ENCODE results near the gene NEK6. TPM values are rescaled to one million over a fixed set of nuclear protein-coding genes. Genes with fewer than 3 reads are reported as not detected.
A peak's percentile ranks its signal among the peaks of the same experiment; 100 is the strongest.

The NEK6 gene
- total and polyA plus RNA-seq, 9 of the 15 experiments (the other 6 are each of a cell fraction or from before 2014, with no cell fraction given), result 3.1 to 19.0 (median 8.4) TPM

- no peaks in the 10 kb centered on the region for H3K36me3 ChIP-seq (ENCODE audit: control insufficient read depth, insufficient read depth, low read length)
- no peaks in the 10 kb centered on the region for H3K9me1 ChIP-seq (ENCODE audit: control insufficient read depth, insufficient read depth, low read length)
- ChIA-PET CTCF (ENCODE audit: low intra/inter-chr PET ratio) (no interaction called here), POLR2A (interaction anchor here (0.6 kb wide), 1 partner anchor 161 kb away, joined by 3 read pairs; no protein-coding TSS in a partner anchor)
- no peak overlapping the region for H3K4me2 ChIP-seq (ENCODE audit: insufficient read depth, low read length)
- peak; percentile 31; the same call in 2 of the 3 replicates for ATAC-seq
- no peak overlapping the region for H3K4me3 ChIP-seq
- 0 out of 3 replicates have a peak, but pooled peaks cover 3% of the 10 kb centered on the region for H3K79me2 ChIP-seq (ENCODE audit: control insufficient read depth, insufficient read depth, low read length)
- DNase-seq (ENCODE audit: extremely low read depth in 1 of 4, low spot score in 3 of 4), result peak; percentile 32 to 62 (median 37)
- 22% methylated on average over 8 of the region's 9 CpGs for WGBS (ENCODE audit: insufficient coverage, low coverage, missing lambda C conversion rate)
- peak; percentile 65 for FAIRE-seq
- in situ Hi-C loops (cut with MboI), result no loop called here
- peaks cover 26 to 47% of the 10 kb centered on the region in 2 experiments for H3K4me1 ChIP-seq (replicated peaks in 1 of 2; ENCODE audit: control insufficient read depth in 2 of 2, insufficient read depth in 2 of 2, low read length in 2 of 2)
- H4K20me1 ChIP-seq (replicated peaks; ENCODE audit: control insufficient read depth, insufficient read depth, low read length), result peaks cover 26% of the 10 kb centered on the region
- no peaks in the 10 kb centered on the region for H3K27me3 ChIP-seq (ENCODE audit: control insufficient read depth in 2 of 2, insufficient read depth in 2 of 2, low read length in 2 of 2)
- no peak overlapping the region for H3K9ac ChIP-seq (ENCODE audit: insufficient read depth in 1 of 2, low read depth in 2 of 2, low read length in 2 of 2)
- H3K27ac ChIP-seq (ENCODE audit: extremely low read depth, low read depth, low read length), result no peak overlapping the region
- BruUV-seq (replicated peaks), result no TSS peak
- H2AFZ ChIP-seq (ENCODE audit: low read depth, low read length), result no peak overlapping the region
- intact Hi-C loops (cut with micrococcal nuclease), result no loop called here
- H3K9me3 ChIP-seq (replicated peaks; ENCODE audit: control insufficient read depth, insufficient read depth, low read depth, low read length), result no peaks in the 10 kb centered on the region
- TF ChIP-seq ETV1 (tag; conservative IDR thresholded peaks at IDR 0.05; ENCODE audit: low read depth) (0 out of 2 replicates have a peak, but pooled peaks have one; percentile 11), SOX6 (IDR thresholded peaks at IDR 0.05) (no peak), ZNF146 (CRISPR knock-in tag; IDR thresholded peaks at IDR 0.05; ENCODE audit: unreplicated experiment) (no peak), BHLHE40 (IDR thresholded peaks at IDR 0.05; ENCODE audit: low read length) (peak; percentile 96), RBM39 (optimal IDR thresholded peaks at IDR 0.05; ENCODE audit: low read depth, low read length) (no peak), EP300 (IDR thresholded peaks at IDR 0.05; ENCODE audit: low read length) (peak; percentile 42; the same call in 1 of the 2 replicates), ASH1L (IDR thresholded peaks at IDR 0.05; ENCODE audit: borderline replicate concordance, low read depth, partially characterized antibody) (no peak), TAF15 (IDR thresholded peaks at IDR 0.05; ENCODE audit: low read depth, low read length) (no peak), BCL6 (CRISPR knock-in tag; IDR thresholded peaks at IDR 0.05) (no peak), ATF3 (IDR thresholded peaks at IDR 0.05) (no peak), ATF3 (CRISPR knock-in tag; conservative IDR thresholded peaks at IDR 0.05) (no peak), NKRF (IDR thresholded peaks at IDR 0.05; ENCODE audit: borderline replicate concordance) (no peak), U2AF1 (optimal IDR thresholded peaks at IDR 0.05; ENCODE audit: low read depth, low read length) (no peak), CBX1 (IDR thresholded peaks at IDR 0.05; ENCODE audit: low read depth) (0 out of 2 replicates have a peak, but pooled peaks have one; percentile 53), ZNF717 (CRISPR knock-in tag; IDR thresholded peaks at IDR 0.05) (no peak), TEAD1 (CRISPR knock-in tag; IDR thresholded peaks at IDR 0.05) (peak in 1 of 2 experiments; percentile 82; a peak in 2 of 4 replicates), CCNT2 (IDR thresholded peaks at IDR 0.05; ENCODE audit: borderline replicate concordance, extremely low read depth, insufficient read length, low read depth, low read length) (no peak), ZNF766 (CRISPR knock-in tag; conservative IDR thresholded peaks at IDR 0.05) (peak; percentile 63; the same call in 1 of the 2 replicates), ZNF395 (CRISPR knock-in tag; IDR thresholded peaks at IDR 0.05) (peak; percentile 37; the same call in 1 of the 2 replicates), MXI1 (IDR thresholded peaks at IDR 0.05; ENCODE audit: low read depth, low read length) (no peak)
Observed at GRCh38 chr9:124285903-124286291, 28.1 kb downstream of the NEK6 start.

Data from K562 (cell line).